SK-N-DZ (cell line): ENCODE data around the gene SRGAP1.

Source experiments
- DNase-seq: peaks from one replicate; pipeline ENCODE4 v3.0.0-alpha.2; 2015; ENCODE audit warnings: low spot score

Gene SRGAP1

DNA sequence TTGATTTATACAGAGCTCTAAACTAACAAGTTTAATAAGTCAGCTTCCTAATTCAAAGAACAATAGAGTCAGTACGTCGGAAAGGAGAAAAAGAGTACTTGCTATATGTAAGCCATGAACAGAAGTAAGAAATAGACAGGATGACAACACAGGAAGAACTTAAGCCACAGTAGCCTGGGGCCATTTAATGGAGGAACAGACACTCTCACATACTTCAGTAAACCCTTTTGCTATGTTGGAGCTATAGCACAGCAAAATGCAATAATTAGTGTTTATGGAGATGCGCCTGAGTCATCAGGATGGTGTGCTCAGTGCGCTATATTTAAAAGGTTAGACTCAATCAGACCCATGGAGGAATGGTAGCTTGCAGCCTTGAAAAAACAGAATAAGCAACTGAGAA is 61.0 kb downstream of the SRGAP1 start:
- DNase-seq: no peak

DNA sequence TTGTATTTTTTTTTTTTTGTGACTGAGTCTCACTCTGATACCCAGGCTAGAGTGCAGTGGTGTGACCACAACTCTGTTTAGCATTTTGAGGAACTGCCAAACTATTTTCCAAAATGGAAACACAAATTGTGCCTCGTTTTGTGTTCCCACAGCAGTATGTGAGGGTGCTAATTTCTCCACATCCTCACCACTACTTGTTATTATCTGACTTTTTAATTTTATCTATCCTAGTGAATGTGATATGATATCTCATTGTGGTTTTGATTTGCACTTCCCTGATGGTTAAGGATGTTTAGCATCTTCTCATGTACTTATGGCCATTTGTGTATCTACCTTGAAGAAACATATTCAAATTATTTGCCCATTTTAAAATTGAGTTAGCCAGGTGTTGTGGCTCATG is 62.4 kb downstream of the SRGAP1 start:
- no peak for DNase-seq

DNA sequence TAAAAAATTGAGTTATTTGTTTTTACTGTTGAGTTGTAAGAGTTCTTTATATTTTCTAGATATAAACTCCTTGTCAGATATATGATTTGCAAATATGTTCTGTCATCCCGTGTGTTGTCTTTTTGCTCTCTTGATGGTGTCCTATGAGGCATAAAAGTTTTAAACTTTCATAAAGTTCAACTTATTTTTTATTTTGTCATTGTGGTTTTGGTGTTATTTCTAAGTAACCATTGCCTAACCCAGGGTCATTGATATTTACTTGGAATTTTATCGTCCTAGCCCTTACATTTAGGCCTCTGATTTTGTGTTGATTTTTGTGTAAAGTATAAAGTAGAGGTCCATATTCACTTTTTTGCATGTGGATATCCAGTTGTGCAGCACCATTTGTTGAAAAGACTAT is 63.1 kb downstream of the SRGAP1 start:
- DNase-seq: no peak

DNA sequence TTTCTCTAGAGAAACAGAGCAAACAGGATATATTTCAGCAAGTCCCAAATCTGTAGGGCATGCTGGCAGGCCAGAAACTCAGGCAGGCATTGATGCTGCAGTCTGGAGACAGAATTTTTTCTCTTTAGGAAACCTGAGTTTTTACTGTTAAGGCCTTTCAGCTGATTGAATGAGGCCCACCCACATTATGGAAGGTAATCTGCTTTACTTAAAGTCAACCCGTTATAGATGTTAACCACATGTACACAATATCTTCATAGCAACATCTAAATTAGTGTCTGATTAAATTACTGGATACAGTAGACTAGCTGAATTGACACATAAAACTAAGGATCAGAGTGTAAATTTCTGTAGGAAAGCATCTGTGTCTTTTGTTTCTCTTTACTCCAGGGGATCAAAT is 65.2 kb downstream of the SRGAP1 start:
- peak; percentile 86 for DNase-seq

DNA sequence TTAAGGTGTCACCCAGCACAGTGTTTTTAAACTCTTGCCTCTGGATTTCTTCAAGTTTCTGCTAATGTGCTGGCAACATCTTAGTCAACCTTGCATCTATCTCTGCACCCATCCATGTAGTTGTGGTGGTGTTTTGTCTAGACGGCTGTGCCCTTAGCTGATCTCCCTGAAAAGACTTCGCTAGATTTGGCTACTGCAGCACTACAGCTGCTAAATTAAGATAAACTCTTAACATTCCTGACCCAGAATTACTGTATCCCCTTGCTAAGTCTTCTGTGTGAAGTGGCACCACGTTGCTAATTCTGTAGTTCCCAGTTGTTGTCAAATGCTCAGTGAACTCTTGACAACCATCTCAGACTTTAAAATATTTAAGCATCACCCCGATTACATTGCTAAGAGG is 66.8 kb downstream of the SRGAP1 start:
- no peak for DNase-seq

DNA sequence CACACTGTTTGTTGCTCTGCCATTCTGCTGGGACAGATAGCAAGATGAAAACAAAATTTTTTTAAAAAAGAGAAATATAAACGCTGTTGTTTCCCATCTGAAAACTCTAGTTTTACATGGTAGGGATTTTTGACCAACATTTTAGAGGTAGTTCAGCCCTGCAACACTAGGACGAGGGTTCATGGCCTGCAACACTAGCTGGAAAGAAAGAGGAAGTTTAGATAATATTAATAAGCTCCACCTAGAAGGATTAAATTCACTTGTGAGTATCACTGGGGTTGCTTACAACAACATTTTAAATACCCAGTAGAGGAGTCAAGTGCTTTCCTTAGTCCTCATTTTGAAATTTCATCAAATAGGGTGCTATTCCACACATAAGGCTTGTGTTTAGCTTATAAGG is 68.2 kb downstream of the SRGAP1 start:
- no peak for DNase-seq

DNA sequence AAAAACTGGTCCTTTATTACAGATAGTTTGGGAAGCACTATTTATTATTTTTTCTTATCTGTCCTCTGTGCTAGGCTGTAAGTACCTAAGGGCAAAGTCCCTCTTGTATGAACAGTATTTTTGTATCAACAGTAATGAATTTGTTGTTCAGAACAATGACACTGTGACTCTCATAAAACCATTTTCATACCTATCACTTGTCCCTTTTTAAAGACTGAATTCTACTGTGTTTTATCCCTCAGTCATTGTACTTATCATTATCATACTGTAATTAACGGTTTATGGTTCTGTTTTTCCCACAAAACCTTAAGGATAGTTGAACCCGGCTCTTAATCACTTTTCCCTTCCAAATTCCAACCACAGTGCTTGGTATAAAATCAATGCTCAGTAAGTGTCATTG is 69.4 kb downstream of the SRGAP1 start:
- DNase-seq: no peak

DNA sequence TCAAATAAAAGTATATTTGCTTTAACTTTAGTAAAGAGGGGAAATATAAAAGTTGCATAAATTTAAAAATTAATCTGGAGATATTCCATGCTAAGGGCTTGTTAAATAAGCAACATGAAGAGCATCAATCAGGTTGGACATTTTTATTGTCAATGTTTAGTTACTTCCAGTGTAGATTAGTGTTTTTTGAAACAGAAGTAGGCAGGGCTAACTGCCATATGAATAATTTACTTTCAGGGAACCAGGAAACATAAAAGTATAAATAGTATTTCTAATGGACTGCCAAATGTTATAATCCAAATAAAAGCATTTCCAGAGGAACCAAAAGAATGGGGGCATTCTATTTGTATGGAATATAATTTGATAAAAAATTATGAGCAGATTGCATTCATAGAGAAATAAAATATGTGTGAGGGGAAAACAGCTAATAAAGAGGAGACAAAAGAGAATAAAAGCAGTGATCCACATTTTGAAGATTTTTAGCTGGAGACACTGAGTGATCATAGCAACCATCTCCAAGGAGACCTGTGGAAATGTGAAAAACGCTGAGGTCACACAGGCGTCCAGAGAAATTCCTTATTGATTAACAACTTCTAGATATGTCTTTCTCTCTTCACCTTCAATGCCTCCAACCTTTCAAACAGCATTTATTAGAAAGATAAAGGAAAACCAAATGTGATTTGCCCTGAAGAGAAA is 70.8 kb downstream of the SRGAP1 start:
- DNase-seq: no peak

DNA sequence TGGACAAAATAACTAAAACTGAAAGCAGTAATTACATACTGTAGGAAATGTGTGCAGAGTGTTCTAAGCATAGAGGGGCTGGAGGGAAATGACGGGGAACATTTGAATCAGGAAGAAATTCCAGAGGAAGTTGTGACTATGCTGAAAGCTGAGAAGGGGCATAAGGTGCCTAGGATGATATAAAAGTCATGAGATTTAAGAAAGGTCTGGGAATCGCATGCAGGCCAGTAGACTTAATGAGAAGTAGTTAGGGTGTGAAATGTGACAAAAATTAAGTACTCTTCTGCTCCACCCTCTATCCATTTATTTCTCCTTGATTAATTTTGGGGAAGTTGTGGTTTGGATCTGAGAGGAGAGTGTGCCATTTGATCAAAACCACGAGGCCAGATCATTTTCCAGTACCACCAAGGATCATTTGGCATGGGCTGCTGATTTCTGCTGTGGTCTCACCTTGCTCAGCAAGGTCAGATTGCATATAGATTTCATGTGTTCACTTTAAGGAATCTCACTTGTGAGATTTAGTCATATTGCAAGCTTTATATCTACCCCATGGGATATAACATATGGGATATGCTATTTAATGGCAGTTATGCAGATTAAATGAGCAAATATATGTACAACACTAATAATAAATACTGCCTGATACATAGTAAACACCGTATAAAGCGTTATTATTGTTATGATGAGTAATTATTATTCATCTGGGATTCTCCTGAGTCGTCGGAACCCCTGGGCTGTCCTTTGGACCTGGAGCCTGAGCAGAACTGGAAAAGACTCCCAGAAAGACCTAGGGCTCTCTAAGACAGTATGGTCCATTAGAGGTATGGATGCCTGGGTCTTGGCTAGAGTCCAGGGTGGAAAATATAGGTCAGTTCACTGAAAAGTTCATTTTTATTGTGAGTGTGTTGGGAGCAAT is 72.3 kb downstream of the SRGAP1 start:
- DNase-seq: no peak

DNA sequence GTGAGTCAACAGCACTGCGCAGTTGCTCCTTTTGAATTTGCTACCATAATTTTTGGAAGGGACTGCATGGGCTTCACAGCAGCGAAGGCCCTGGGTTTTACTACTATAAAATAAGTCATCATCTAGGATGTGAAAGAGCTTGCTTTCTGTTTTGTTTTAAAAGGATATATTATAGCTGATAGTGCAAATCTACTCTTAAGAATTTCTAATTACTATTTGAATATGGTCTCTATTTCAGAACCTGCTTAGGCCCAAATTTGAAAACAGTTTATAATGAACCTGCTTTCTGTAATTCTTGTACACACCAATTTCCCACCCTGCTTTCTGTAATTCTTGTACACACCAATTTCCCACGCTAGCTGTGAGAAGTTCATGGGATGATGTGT is 73.0 kb downstream of the SRGAP1 start:
- DNase-seq: no peak

DNA sequence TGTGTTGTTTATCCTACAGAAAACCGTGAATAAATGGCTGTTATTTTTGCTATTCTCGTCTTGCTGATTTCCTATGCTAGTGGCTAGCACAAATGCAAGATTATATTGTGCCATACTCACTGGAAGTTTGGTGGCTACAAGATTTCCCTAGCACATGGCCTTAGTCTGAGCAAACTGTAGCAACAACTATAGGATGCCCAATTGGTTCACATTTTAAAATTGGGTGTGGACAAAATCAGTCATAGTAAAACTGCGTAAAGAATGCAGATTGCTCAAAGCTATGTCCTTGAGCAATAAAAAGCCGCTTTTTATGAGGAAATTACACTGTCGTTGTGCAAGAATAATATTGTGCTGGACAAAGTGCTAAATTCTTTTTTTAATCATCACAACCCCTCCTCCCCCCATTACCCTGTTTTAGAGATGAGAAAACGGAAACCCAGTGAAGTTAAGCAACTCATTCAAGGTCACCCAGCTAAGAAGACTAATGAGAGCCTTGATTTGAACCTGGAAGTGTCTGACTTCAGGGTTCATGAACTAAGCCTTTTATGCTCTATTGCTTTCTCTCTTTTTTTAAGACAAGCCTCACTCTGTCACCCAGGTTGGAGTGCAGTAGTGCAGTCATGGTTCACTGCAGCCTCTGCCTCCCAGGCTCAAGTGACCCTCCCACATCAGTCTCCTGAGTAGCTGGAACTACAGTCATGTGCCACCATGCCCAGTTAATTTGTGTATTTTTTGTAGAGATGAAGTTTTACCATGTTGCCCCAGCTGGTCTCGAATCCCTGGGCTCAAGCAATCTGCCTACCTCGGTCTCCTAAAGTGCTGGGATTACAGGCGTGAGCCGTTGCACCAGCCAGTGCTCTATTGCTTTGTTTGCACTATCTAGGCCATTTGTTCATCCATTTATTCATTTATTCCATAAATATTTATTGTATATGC is 73.6 kb downstream of the SRGAP1 start:
- DNase-seq: no peak

DNA sequence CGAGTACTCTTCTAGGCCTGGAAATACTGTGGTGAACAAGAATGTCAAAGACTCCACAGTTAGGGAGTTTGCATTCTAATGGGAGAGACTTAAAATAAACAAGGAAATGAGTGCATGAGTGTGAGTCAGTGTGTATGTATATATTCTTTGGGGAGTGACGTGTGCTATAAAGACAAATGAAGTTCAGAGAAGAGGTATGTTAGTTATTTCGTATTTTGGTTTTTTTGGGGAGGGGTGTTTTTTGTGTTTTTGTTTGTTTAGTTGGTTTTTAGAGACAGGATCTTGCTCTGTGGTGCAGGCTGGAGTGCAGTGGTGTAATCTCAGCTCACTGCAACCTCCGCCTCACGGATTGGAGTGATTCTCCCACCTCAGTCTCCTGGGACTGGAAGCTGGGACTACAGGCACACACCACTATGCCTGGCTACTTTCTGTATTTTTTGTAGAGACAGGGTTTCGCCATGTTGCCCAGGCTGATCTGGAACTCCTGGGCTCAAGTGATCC is 74.3 kb downstream of the SRGAP1 start:
- DNase-seq: no peak

DNA sequence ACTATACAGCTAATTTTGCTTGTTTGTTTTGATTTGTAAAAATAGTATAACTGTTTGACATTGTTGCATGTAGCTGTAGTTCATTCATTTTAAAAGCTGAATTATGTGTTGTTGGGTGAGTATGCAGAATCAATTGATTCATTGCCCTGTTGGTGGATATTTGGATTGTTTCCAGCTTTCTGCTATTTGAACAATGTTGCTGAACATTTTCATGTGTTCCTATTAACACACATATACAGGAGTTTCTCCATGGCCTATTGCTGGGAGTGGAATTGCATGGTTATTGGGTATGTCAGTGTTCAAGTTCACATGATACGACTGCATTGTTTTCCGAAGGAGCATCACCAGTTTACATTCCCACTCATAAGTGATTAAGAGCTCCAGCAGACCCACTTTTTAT is 75.3 kb downstream of the SRGAP1 start:
- no peak for DNase-seq

DNA sequence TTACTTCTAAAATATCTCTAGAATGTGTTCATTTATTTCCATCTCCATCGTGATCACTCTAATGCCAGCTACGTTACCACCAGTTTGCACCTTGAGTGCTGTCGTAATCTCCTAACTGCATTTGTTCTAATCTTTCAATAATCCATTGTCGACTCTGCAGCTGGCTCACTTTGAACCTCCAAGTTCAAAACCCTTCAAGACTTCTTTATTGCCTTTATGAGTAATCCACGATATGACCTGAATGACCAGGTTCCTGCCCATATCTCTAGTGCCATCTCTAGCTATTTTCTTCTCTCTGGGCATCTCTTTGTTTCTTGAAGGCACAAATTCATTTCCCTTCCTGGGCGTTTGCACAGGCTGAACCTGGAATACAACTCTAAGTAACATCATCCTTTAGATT is 76.7 kb downstream of the SRGAP1 start:
- DNase-seq: no peak

DNA sequence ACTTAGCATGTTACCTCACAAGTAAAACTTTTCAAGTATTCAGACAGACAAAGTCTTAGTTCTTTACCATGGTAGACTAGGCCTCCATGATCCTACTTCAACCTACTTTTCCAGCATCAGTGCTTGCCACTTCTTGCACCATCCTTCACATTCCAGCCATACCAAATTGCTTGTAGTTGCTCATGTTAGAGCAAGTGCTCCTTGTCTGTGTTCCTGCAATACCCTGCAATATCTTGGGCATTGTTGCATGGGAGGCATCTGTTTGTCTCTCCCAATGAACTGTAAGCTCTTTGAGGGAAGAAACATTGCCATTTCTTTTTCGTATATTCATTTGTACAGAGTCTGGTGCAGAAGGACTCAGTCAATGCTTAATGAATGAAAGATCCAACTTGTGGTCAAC is 78.0 kb downstream of the SRGAP1 start:
- DNase-seq: no peak

DNA sequence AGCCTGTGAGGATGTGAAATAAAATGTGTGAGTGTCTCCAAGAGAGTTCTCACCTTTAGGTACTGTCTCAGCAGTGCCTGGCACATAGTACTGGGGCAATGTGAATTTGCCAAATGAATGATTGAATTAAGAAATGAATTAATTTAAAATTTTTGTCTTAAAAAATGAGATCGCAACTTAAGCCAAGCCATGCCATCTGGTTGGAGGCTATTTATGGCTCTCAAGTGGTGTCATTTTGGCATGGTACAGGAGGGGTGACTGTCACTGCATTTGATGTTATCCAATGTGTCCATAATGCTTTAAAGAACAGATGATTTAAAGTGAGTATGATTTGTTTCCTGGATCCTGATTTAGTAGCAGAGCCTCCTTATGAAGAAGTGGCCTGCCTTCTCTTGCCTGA is 80.3 kb downstream of the SRGAP1 start:
- DNase-seq: peak; percentile 17

DNA sequence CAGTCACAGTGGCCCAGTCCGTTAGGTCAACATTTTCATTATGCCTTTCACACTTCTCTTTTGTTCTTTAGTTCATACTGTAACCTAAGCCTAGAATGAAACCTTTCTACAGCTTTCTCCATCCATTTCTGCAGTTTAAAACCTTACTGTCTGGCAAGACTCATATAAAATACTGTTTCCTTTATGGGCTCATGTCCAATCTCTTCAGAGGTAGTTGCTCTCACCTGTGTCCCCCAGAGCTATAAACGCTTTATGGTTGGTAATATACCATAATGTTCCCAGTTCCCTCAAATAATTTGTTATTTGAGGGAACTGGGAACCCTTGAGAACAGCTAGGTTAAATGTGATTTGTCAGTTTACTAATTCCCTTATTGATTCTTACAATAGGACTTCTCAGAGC is 83.0 kb downstream of the SRGAP1 start:
- DNase-seq: no peak

DNA sequence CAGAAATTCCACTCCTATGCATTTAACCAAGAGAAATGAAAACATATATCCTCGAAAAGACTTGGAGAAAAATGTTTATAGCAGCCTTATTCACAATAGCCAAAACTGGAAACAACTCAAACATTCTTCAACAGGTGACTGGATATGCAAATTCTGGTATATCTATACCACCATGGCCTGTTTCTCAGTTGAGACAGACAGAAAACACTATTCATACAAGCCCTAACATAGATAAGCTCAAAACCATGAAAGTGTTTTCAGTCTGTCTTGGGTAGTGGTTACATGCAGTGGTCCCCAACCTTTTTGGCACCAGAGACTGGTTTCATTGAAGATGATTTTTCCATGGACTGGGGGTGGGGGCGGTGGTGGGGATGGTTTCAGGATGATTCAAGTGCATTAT is 83.8 kb downstream of the SRGAP1 start:
- DNase-seq: no peak

DNA sequence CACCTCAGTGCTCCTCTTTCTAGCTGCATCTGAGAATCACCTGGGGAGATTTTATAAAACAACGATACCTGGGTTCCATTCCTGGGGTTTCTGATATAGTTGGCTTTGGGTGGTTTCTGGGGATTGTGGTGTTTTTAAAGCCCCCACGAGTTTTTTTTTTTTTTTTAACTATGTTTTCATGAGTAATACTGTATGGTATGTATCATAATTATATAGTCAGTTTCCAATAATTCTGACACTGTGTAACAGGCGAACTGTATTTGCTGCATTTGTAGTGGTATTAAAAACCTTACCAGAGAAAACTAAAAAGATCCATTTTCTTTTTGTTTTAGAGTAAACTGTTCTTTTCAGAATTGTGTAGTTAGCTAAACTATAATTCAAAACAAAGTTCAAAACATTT is 84.9 kb downstream of the SRGAP1 start:
- DNase-seq: no peak

DNA sequence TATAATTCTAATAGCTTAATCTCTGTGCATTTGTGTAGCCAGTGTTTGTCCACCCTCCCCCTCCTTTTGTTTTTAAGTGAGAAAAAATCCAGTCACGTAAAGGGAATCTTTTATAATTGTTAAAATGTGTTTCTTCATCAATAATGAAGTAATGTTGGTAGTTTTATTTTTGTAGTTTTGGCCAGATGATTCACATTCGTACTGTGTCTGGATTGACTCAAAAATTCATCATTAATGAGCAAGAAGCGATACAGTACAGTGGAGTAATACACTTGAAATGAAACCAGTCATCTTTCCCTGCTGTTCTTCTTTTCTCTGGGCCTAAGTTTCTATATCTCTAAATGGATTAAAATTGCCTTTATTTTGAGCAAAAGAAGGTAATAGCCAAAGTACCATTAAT is 86.5 kb downstream of the SRGAP1 start:
- DNase-seq: no peak

DNA sequence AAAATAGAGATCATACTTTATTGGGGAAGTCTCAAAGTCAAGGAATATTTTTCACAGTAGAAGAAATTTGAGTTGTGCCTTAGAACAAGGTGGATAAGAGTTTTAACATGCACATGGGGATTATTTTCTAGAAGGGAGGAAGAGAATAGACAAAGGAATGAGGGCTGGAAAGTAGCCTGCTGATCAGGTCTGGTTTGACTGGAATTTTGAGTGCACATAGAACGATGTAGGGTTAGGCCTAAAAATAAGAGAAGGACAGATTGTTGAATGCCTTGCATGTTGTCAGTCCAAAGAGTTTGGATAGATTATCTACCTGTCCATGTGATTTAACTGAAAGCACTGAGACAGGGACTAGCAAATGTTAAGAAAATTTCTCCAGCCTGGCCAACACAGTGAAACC is 87.2 kb downstream of the SRGAP1 start:
- DNase-seq: no peak

DNA sequence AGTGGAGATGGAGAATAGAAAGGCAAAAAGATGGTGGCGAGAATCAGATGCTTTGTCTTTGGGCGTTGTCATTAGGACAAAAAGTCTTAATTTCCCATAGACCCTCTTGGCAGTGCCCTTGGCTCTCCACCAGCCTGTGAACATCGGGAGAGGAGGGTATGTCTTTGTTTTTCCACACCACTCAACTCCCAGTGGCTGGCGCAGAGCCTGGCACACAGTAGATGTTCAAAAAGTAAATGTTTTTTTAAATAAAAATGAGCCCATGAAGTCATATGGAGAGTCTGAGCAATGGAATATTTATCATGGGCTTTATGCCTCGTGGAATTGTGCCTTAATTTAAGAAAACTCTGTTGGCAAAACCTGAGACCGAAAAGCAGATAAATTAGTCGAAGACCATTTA is 90.4 kb downstream of the SRGAP1 start:
- no peak for DNase-seq
